HG03108 (cell line): ENCODE results near the gene DTX1.
"Not testable (repeated sequence)": the region's sequence is repeated elsewhere in the genome, so short reads cannot be mapped to it uniquely, and the experiment has no call there.

Experiments used
- ATAC-seq: cut with Tn5 transposase; IDR thresholded peaks from one replicate; pipeline ENCODE4 v1.9.1; 2021; ENCODE audit warnings: moderate library complexity; ENCODE audit not compliant: unreplicated experiment

Gene DTX1

GRCh38 chr12:113112043-113112899, 55.7 kb downstream of the DTX1 start:
- no peak for ATAC-seq

- no peak for ATAC-seq
Observed at GRCh38 chr12:113113397-113113796, 56.9 kb downstream of the DTX1 start.

- no peak for ATAC-seq
Observed at GRCh38 chr12:113114447-113115178, 58.1 kb downstream of the DTX1 start.

GRCh38 chr12:113115455-113116126, 59.1 kb downstream of the DTX1 start:
- ATAC-seq, result no peak

- no peak for ATAC-seq
Observed at GRCh38 chr12:113116875-113117274, 60.3 kb downstream of the DTX1 start.

GRCh38 chr12:113117684-113118083, 61.2 kb downstream of the DTX1 start:
- not testable (repeated sequence) for ATAC-seq

GRCh38 chr12:113118142-113118541, 61.6 kb downstream of the DTX1 start:
- ATAC-seq, result no peak

GRCh38 chr12:113119980-113120669, 63.6 kb downstream of the DTX1 start:
- ATAC-seq, result no peak

GRCh38 chr12:113120670-113121370, 64.3 kb downstream of the DTX1 start:
- no peak for ATAC-seq

- no peak for ATAC-seq
Observed at GRCh38 chr12:113127791-113128199, 71.3 kb downstream of the DTX1 start.

- no peak for ATAC-seq
Observed at GRCh38 chr12:113128802-113129663, 72.5 kb downstream of the DTX1 start.

GRCh38 chr12:113129664-113130456, 73.3 kb downstream of the DTX1 start:
- no peak for ATAC-seq

- no peak for ATAC-seq
Observed at GRCh38 chr12:113130457-113131135, 74.1 kb downstream of the DTX1 start.

GRCh38 chr12:113131556-113131955, 75.0 kb downstream of the DTX1 start:
- no peak for ATAC-seq

- ATAC-seq, result no peak
Observed at GRCh38 chr12:113133036-113133435, 76.5 kb downstream of the DTX1 start.

GRCh38 chr12:113133666-113134065, 77.1 kb downstream of the DTX1 start:
- no peak for ATAC-seq

GRCh38 chr12:113134071-113134470, 77.5 kb downstream of the DTX1 start:
- ATAC-seq, result no peak

- ATAC-seq, result no peak
Observed at GRCh38 chr12:113134521-113134951, 78.0 kb downstream of the DTX1 start.
